Right forelimb (tissue), 1 donor: ENCODE data around the gene ZNF23.

Experiments
- DNase-seq: peaks from one replicate; pipeline ENCODE4 v3.0.0-alpha.2; 2018

The ZNF23 gene

GRCh38 chr16:71426069-71426879 lies 35.8 kb downstream of the ZNF23 start:
- DNase-seq = peak; percentile 47

- DNase-seq = no peak
Measured at GRCh38 chr16:71425746-71426068, 36.3 kb downstream of the ZNF23 start.

DNA sequence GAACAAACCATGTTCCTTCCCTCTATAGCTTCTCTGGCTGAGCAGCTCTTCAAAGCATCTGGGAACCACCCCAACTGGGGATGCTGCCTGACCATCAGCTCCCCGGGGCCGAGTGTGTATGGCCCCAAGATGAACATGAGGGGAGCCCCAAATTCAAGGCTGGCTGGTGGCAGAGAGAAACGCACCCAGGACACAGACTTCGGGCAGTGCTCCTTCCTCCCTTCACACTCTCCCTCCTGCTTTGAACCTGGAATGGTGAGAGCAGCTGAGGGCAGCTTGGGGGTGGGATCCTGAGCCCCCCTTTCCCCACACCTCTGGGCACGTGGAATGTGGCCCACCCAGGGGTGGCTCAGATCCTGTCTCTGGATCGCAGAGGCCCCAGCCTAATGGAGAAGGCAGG lies 37.4 kb downstream of the ZNF23 start:
- no peak for DNase-seq

- DNase-seq = no peak
Measured at GRCh38 chr16:71423865-71424264, 38.2 kb downstream of the ZNF23 start.

- DNase-seq = no peak
Measured at GRCh38 chr16:71423016-71423415, 39.0 kb downstream of the ZNF23 start.

DNA sequence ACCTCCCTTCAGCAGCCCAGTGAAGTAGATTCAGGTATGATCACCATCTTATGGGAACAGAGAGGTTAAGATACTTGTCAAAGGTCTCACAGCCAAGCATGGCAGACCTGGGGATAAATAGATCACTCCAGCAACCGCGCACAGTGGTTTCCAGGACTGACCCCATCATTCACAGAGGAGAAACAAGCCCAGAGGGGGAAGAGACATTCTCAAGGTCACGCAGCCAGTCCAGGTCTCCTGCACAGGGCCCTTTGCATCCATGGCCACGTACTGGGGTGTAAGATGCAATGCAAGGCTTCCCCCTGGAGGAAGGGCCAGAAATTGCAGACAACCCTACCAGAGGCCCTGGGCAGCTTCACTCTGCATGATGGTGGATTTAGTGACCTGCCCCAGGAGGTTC lies 40.1 kb downstream of the ZNF23 start:
- DNase-seq = no peak

DNA sequence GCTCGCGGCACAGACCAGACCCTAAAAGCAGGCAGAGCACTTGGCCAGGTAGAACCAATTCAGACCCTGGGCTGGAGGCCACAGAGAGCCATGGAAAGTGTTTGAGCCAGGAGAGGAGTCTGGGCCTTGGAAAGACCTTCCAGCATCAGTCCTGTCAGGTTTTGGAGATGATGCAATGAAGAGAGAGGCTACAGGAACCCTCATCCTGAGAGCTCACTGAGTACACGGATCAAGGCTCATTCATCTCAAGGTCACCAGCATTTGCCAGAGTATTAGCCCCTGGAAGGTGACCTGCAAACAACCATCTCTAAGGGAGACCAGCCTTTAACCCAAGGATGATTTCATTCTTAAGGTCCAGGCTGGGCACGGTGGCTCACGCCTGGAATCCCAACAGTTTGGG lies 48.0 kb downstream of the ZNF23 start:
- no peak for DNase-seq

- no peak for DNase-seq
Measured at GRCh38 chr16:71413341-71413740, 48.7 kb downstream of the ZNF23 start.

DNA sequence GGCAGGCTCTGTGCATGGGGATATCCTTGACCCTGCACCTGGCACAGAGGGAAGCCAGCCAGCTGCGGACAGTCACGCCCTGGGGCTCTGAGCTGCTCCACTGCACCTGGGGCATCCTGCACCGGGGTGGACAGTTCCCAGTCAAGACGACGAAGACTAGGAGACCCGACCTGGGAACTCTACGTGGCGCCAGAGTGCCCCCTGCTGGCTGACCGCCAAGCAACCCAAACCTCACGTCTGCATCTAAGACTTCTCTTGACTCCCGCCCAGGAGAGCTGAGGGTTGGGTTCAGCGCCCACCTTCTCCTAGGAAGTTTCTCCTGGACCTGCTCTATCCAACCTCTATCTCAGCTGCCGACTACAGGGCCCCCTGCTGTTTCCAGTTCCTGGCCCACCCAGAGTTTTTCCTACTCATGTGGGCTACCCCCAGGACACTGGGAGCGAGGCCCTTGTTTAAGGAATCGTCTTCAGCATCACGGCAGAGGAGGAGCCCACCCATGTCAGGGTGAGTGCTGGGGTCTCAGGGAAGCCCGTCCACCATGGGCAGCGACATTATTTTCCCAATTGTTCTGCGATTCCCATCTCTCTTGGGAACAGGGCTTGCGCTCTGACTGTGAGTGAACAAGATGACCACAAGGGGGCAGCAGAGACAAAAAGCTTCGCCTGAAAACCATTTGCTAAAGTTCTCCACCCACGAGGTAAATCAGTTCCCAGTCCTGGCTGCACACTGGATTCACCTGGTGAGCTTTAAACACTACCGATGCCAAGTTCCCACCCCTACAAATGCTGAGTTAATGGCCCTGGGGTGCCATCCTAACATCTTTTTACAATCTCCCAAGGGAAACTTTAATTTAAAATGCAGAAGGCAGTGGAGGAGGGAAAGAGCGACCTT lies 49.5 kb downstream of the ZNF23 start:
- DNase-seq = peak; percentile 69

DNA sequence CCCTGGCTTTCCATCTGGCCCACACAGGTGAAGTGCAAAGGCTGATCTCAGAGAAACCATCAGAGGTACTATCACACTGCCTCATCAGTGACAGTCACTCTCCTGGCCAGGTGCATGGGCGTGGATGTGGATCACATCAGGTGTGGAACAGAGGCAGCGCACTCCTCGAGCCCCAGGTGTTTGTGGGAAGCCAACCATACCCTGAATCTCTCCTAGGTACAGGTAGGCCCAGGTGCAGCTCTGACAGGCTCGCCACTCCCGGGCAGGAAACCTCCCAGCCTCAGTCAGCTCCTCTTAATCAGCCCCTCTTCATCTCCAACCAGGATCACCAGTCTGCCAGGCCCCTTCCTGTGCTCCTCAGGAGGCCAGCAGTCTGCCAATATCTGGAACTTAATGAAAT lies 51.9 kb downstream of the ZNF23 start:
- no peak for DNase-seq

DNA sequence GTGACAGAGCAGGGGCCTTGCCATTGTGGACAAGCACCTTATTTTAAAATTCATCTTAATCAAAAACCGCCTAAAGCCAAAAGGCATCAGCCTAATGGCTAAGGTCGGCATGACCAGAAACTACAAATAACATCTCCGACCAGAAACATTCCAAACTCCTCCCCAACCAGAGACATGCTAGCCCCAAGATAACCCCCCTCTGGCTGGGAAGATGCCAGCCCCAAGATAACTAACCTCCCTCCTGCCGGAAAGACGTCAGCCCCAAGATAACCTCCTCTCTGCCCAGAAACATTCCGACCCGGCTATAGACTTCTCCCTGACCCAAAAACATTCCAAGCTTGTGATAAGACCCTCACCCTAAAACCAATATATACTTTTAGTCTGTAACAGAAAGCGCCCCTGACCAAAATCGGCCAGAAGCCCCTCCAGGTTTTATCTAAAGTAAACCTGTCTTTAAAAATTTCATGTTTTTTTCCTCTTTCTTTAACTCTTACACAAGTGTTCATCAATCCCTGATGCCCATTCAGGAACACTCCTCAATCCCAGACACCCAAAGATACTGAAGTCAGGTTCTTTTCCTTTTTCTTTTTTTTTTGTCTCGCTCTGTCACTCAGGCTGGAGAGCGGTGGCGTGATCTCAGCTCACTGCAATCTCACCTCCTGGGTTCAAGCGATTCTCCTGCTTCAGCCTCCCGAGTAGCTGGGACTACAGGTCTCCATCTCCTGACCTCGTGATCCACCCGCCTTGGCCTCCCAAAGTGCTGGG lies 52.9 kb downstream of the ZNF23 start:
- no peak for DNase-seq

DNA sequence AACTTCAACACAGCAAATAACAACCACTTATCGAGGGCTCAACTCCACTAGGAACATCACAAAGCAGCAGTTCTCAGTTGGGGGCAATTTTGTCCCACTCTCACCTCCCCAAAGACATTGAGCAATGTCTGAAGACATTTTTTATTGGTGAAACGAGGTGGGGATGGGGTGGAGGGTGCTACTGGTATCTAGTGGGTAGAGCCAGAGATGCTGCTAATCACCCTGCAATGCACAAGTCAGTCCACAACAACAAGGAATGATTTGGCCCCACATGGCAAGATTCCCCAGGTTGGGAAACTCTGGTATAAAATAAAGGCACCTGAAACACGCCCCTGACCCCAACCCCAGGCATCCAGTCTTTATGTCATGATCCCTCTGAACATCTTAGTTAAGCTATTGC lies 53.5 kb downstream of the ZNF23 start:
- no peak for DNase-seq

- no peak for DNase-seq
Measured at GRCh38 chr16:71407731-71408130, 54.3 kb downstream of the ZNF23 start.

- DNase-seq = no peak
Measured at GRCh38 chr16:71406724-71407123, 55.3 kb downstream of the ZNF23 start.

GRCh38 chr16:71406316-71406715 lies 55.7 kb downstream of the ZNF23 start:
- DNase-seq = no peak

GRCh38 chr16:71404364-71404763 lies 57.7 kb downstream of the ZNF23 start:
- DNase-seq = no peak

DNA sequence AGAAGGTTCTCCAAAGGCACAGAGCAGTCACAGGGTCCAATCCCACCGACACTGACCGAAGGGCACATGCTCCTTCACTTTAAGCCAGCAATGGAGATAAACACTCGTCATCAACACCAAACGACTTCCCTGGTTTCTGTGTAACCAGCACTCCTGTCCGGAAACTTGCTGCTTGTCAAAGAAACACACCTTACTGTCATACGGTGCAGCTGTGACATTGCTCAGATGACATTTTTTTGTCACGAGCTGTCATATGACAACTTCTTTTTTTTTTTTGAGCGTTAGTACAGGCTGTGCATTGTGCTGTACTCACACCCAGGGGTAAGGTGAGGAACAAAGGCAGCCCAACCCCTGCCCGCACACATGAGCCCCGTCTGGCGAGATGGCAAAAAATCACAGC lies 59.4 kb downstream of the ZNF23 start:
- no peak for DNase-seq

- DNase-seq = no peak
Measured at GRCh38 chr16:71402007-71402406, 60.0 kb downstream of the ZNF23 start.

GRCh38 chr16:71399801-71400563 lies 62.1 kb downstream of the ZNF23 start:
- DNase-seq = no peak
